DND-41 (cell line): Measurements from ENCODE around the gene CLPTM1L.
A peak's percentile ranks its signal among the peaks of the same experiment; 100 is the strongest.
"Not testable (repeated sequence)": the region's sequence is repeated elsewhere in the genome, so short reads cannot be mapped to it uniquely, and the experiment has no call there.

Source experiments
- ATAC-seq: fragments of 200-7000 bp; cut with Tn5 transposase; 3 replicates; pipeline ENCODE4 v1.9.1; 2021; ENCODE audit warnings: low read depth; ENCODE audit not compliant: insufficient read depth
- DNase-seq: peaks from one replicate; pipeline ENCODE4 v3.0.0-alpha.2; 2020
- H2AFZ ChIP-seq: 2 replicates; pipeline ENCODE4 v1.6.0; 2012; ENCODE audit warnings: low read depth, low read length
- H3K27ac ChIP-seq: 2 replicates; pipeline ENCODE4 v1.5.1; 2012; ENCODE audit warnings: low read length, inconsistent platforms
- H3K27me3 ChIP-seq: fragments of 200-600 bp; sonication (generic); 2 replicates; pipeline ENCODE4 v1.6.0; 2012; ENCODE audit warnings: low read length, mild to moderate bottlenecking, inconsistent platforms; ENCODE audit not compliant: insufficient read depth, poor library complexity
- H3K36me3 ChIP-seq: 2 replicates; pipeline ENCODE4 v1.5.1; 2012; ENCODE audit warnings: low read length, inconsistent platforms; ENCODE audit not compliant: insufficient read depth
- H3K4me1 ChIP-seq: 2 replicates; pipeline ENCODE4 v1.5.1; 2012; ENCODE audit warnings: mild to moderate bottlenecking, low read length; ENCODE audit not compliant: insufficient read depth
- H3K4me2 ChIP-seq: 2 replicates; pipeline ENCODE4 v1.6.0; 2012; ENCODE audit warnings: mild to moderate bottlenecking, moderate library complexity, low read length, inconsistent platforms; ENCODE audit not compliant: insufficient read depth
- H3K4me3 ChIP-seq, 2 experiments: fragments of 200-600 bp in 1 of 2; shearing (Covaris generic) in 1 of 2; 2 replicates each; pipeline ENCODE4 v1.5.1; 2012 to 2016; ENCODE audit warnings: inconsistent platforms in 2 of 2, low read length in 2 of 2, mild to moderate bottlenecking in 2 of 2, low read depth in 1 of 2, moderate library complexity in 1 of 2
- H3K79me2 ChIP-seq: 2 replicates; pipeline ENCODE4 v1.6.0; 2012; ENCODE audit warnings: low read length, inconsistent platforms; ENCODE audit not compliant: insufficient read depth
- H3K9ac ChIP-seq: 2 replicates; pipeline ENCODE4 v1.6.0; 2012; ENCODE audit warnings: low read depth, mild to moderate bottlenecking, inconsistent platforms, low read length, moderate library complexity
- H3K9me3 ChIP-seq: 2 replicates; pipeline ENCODE4 v1.5.1; 2012; ENCODE audit warnings: low read length, moderate library complexity, mild to moderate bottlenecking, inconsistent platforms; ENCODE audit not compliant: insufficient read depth, severe bottlenecking
- H4K20me1 ChIP-seq: 2 replicates; pipeline ENCODE4 v1.6.0; 2012; ENCODE audit warnings: low read length; ENCODE audit not compliant: insufficient read depth
- EZH2 ChIP-seq: IDR thresholded peaks from 3 replicates; pipeline ENCODE4 v1.6.1; 2012; ENCODE audit warnings: borderline replicate concordance, low read depth, mild to moderate bottlenecking, moderate library complexity, low read length, inconsistent platforms; ENCODE audit not compliant: severe bottlenecking
- TF ChIP-seq, protein P1 (sequence below): IDR thresholded peaks from 2 replicates; pipeline ENCODE4 v1.5.1; 2012; ENCODE audit warnings: borderline replicate concordance, low read length, moderate library complexity, mild to moderate bottlenecking; ENCODE audit not compliant: poor library complexity, severe bottlenecking; ENCODE audit errors: extremely low read depth

CLPTM1L gene

GRCh38 chr5:1277781-1278180, 67.1 kb downstream of the CLPTM1L start:
- Histone ChIP-seq H3K4me2 (no peak overlapping the region), H3K4me1 (peaks cover 18% of the 10 kb centered on the region), H3K9ac (no peak overlapping the region), H3K27me3 (no peaks in the 10 kb centered on the region), H3K36me3 (peaks cover 23% of the 10 kb centered on the region), H3K4me3 (no peak overlapping the region), H3K79me2 (no peaks in the 10 kb centered on the region), H3K9me3 (peaks cover 2% of the 10 kb centered on the region), H4K20me1 (no peaks in the 10 kb centered on the region; the same call in 1 of the 2 replicates), H2AFZ (no peak overlapping the region), H3K27ac (no peak overlapping the region; the same call in 1 of the 2 replicates)
- no peak for ATAC-seq
- DNase-seq, result no peak
- no peak for TF ChIP-seq EZH2
- TF ChIP-seq, protein P1, sequence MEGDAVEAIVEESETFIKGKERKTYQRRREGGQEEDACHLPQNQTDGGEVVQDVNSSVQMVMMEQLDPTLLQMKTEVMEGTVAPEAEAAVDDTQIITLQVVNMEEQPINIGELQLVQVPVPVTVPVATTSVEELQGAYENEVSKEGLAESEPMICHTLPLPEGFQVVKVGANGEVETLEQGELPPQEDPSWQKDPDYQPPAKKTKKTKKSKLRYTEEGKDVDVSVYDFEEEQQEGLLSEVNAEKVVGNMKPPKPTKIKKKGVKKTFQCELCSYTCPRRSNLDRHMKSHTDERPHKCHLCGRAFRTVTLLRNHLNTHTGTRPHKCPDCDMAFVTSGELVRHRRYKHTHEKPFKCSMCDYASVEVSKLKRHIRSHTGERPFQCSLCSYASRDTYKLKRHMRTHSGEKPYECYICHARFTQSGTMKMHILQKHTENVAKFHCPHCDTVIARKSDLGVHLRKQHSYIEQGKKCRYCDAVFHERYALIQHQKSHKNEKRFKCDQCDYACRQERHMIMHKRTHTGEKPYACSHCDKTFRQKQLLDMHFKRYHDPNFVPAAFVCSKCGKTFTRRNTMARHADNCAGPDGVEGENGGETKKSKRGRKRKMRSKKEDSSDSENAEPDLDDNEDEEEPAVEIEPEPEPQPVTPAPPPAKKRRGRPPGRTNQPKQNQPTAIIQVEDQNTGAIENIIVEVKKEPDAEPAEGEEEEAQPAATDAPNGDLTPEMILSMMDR, result no peak

- TF ChIP-seq, protein P1, result no peak
- no peak for TF ChIP-seq EZH2
- Histone ChIP-seq H3K27me3 (no peaks in the 10 kb centered on the region), H3K9me3 (peaks cover 2% of the 10 kb centered on the region), H3K27ac (no peak overlapping the region), H3K36me3 (peaks cover 23% of the 10 kb centered on the region), H3K79me2 (no peaks in the 10 kb centered on the region), H3K4me2 (no peak overlapping the region), H2AFZ (no peak overlapping the region), H3K9ac (no peak overlapping the region), H4K20me1 (no peaks in the 10 kb centered on the region; the same call in 1 of the 2 replicates), H3K4me1 (peaks cover 18% of the 10 kb centered on the region), H3K4me3 (no peak overlapping the region)
- DNase-seq (no peak), ATAC-seq (no peak)
Measured at GRCh38 chr5:1277331-1277730, 67.6 kb downstream of the CLPTM1L start.

DNA sequence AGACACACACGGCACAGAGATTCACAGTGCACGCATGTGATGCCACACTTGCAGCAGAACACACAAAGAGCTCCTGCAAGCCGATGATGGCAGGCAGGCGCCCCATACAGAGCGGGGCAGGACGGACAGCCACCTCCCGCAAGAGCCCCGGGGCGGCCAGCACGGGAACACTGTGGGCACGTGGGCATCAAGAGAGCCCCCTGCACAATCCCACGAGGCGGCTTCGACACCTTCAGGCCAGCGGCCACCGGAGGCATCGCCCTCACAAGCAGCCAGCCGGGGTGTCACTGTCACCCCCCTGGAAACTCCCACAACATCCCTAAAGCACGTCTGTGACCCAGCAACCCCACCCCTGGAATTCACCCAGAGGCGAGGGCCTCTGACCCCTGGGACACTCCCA, 68.0 kb downstream of the CLPTM1L start:
- Histone ChIP-seq H4K20me1 (no peaks in the 10 kb centered on the region; the same call in 1 of the 2 replicates), H3K36me3 (peaks cover 23% of the 10 kb centered on the region), H3K27me3 (no peaks in the 10 kb centered on the region), H3K9ac (no peak overlapping the region), H3K4me2 (no peak overlapping the region), H3K4me1 (peaks cover 18% of the 10 kb centered on the region), H3K79me2 (no peaks in the 10 kb centered on the region), H3K4me3 (no peak overlapping the region), H3K27ac (no peak overlapping the region), H2AFZ (no peak overlapping the region), H3K9me3 (peaks cover 2% of the 10 kb centered on the region)
- no peak for ATAC-seq
- no peak for DNase-seq
- no peak for TF ChIP-seq EZH2
- TF ChIP-seq, protein P1, result no peak

DNA sequence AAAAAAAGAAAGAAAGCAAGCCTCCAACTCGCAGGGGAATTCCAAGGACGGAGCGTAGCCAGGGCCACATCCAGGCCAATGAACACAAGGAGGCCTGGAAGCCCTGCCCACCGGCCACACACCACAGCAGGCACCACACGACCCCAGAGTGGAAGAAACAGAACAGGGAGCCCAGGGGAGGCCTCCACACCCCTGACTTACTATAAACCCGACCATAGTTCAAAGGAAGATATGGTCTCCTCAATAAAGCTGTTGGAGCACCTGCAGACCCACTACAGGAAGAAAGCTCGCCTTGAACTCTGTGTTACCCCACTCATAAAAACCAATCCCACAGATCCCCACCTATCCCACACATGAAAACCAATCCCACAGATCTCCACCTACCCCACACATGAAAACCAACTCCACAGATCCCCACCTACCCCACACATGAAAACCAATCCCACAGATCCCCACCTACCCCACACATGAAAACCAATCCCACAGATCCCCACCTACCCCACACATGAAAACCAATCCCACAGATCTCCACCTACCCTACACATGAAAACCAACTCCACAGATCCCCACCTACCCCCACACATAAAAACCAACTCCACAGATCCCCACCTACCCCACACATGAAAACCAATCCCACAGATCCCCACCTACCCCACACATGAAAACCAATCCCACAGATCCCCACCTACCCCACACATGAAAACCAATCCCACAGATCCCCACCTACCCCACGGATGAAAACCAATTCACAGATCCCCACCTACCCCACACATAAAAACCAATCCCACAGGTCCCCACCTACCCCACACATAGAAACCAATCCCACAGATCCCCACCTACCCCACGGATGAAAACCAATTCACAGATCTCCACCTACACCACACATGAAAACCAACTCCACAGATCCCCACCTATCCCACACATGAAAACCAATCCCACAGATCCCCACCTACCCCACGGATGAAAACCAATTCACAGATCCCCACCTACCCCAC, 69.2 kb downstream of the CLPTM1L start:
- ATAC-seq (peak; percentile 71), DNase-seq (peak; percentile 26)
- not testable (repeated sequence) for H2AFZ ChIP-seq, H3K4me2 ChIP-seq, H3K4me3 ChIP-seq, H3K27me3 ChIP-seq, H3K79me2 ChIP-seq, H3K9ac ChIP-seq, H3K9me3 ChIP-seq, H4K20me1 ChIP-seq
- H3K4me1 ChIP-seq, result peaks cover 18% of the 10 kb centered on the region
- peak overlapping the region; percentile 36; the same call in 1 of the 2 replicates for H3K27ac ChIP-seq
- H3K36me3 ChIP-seq, result peaks cover 18% of the 10 kb centered on the region
